DND-41 (cell line): ENCODE results near the gene GPRC5B.

ENCODE experiments used
- ATAC-seq: fragments of 200-7000 bp; cut with Tn5 transposase; 3 replicates; pipeline ENCODE4 v1.9.1; 2021; ENCODE audit warnings: low read depth; ENCODE audit not compliant: insufficient read depth
- DNase-seq: peaks from one replicate; pipeline ENCODE4 v3.0.0-alpha.2; 2020
- H2AFZ ChIP-seq: 2 replicates; pipeline ENCODE4 v1.6.0; 2012; ENCODE audit warnings: low read depth, low read length
- H3K27ac ChIP-seq: 2 replicates; pipeline ENCODE4 v1.5.1; 2012; ENCODE audit warnings: low read length, inconsistent platforms
- H3K27me3 ChIP-seq: fragments of 200-600 bp; sonication (generic); 2 replicates; pipeline ENCODE4 v1.6.0; 2012; ENCODE audit warnings: low read length, mild to moderate bottlenecking, inconsistent platforms; ENCODE audit not compliant: insufficient read depth, poor library complexity
- H3K36me3 ChIP-seq: 2 replicates; pipeline ENCODE4 v1.5.1; 2012; ENCODE audit warnings: low read length, inconsistent platforms; ENCODE audit not compliant: insufficient read depth
- H3K4me1 ChIP-seq: 2 replicates; pipeline ENCODE4 v1.5.1; 2012; ENCODE audit warnings: mild to moderate bottlenecking, low read length; ENCODE audit not compliant: insufficient read depth
- H3K4me2 ChIP-seq: 2 replicates; pipeline ENCODE4 v1.6.0; 2012; ENCODE audit warnings: mild to moderate bottlenecking, moderate library complexity, low read length, inconsistent platforms; ENCODE audit not compliant: insufficient read depth
- H3K4me3 ChIP-seq, 2 experiments: fragments of 200-600 bp in 1 of 2; shearing (Covaris generic) in 1 of 2; 2 replicates each; pipeline ENCODE4 v1.5.1; 2012 to 2016; ENCODE audit warnings: inconsistent platforms in 2 of 2, low read length in 2 of 2, mild to moderate bottlenecking in 2 of 2, low read depth in 1 of 2, moderate library complexity in 1 of 2
- H3K79me2 ChIP-seq: 2 replicates; pipeline ENCODE4 v1.6.0; 2012; ENCODE audit warnings: low read length, inconsistent platforms; ENCODE audit not compliant: insufficient read depth
- H3K9ac ChIP-seq: 2 replicates; pipeline ENCODE4 v1.6.0; 2012; ENCODE audit warnings: low read depth, mild to moderate bottlenecking, inconsistent platforms, low read length, moderate library complexity
- H3K9me3 ChIP-seq: 2 replicates; pipeline ENCODE4 v1.5.1; 2012; ENCODE audit warnings: low read length, moderate library complexity, mild to moderate bottlenecking, inconsistent platforms; ENCODE audit not compliant: insufficient read depth, severe bottlenecking
- H4K20me1 ChIP-seq: 2 replicates; pipeline ENCODE4 v1.6.0; 2012; ENCODE audit warnings: low read length; ENCODE audit not compliant: insufficient read depth
- CTCF ChIP-seq: IDR thresholded peaks from 2 replicates; pipeline ENCODE4 v1.5.1; 2012; ENCODE audit warnings: borderline replicate concordance, low read length, moderate library complexity, mild to moderate bottlenecking; ENCODE audit not compliant: poor library complexity, severe bottlenecking; ENCODE audit errors: extremely low read depth
- EZH2 ChIP-seq: IDR thresholded peaks from 3 replicates; pipeline ENCODE4 v1.6.1; 2012; ENCODE audit warnings: borderline replicate concordance, low read depth, mild to moderate bottlenecking, moderate library complexity, low read length, inconsistent platforms; ENCODE audit not compliant: severe bottlenecking

Gene GPRC5B

GRCh38 chr16:19882186-19882585 lies 2.5 kb downstream of the GPRC5B start:
- Histone ChIP-seq H3K9ac (no peak overlapping the region), H2AFZ (no peak overlapping the region), H3K36me3 (no peaks in the 10 kb centered on the region), H3K79me2 (no peaks in the 10 kb centered on the region), H3K4me2 (no peak overlapping the region), H3K4me3 (no peak overlapping the region), H3K27me3 (no peaks in the 10 kb centered on the region), H3K4me1 (peaks cover 8% of the 10 kb centered on the region), H4K20me1 (no peaks in the 10 kb centered on the region), H3K9me3 (no peaks in the 10 kb centered on the region), H3K27ac (no peak overlapping the region)
- ATAC-seq = no peak
- no peak for DNase-seq
- TF ChIP-seq EZH2 = no peak
- TF ChIP-seq CTCF = no peak

GRCh38 chr16:19881783-19882182 lies 2.9 kb downstream of the GPRC5B start:
- Histone ChIP-seq H3K79me2 (no peaks in the 10 kb centered on the region), H4K20me1 (no peaks in the 10 kb centered on the region), H3K27ac (no peak overlapping the region), H3K4me2 (no peak overlapping the region), H2AFZ (no peak overlapping the region), H3K27me3 (no peaks in the 10 kb centered on the region), H3K36me3 (no peaks in the 10 kb centered on the region), H3K4me1 (peaks cover 8% of the 10 kb centered on the region), H3K4me3 (no peak overlapping the region), H3K9me3 (no peaks in the 10 kb centered on the region), H3K9ac (no peak overlapping the region)
- ATAC-seq (no peak), DNase-seq (no peak)
- TF ChIP-seq CTCF (no peak), EZH2 (no peak)

GRCh38 chr16:19881028-19881427 lies 3.6 kb downstream of the GPRC5B start:
- Histone ChIP-seq H3K27ac (no peak overlapping the region), H2AFZ (no peak overlapping the region), H3K27me3 (no peaks in the 10 kb centered on the region), H3K36me3 (no peaks in the 10 kb centered on the region), H3K4me2 (no peak overlapping the region), H3K9ac (no peak overlapping the region), H3K9me3 (no peaks in the 10 kb centered on the region), H3K4me1 (peaks cover 2% of the 10 kb centered on the region; the same call in 1 of the 2 replicates), H3K4me3 (no peak overlapping the region), H4K20me1 (no peaks in the 10 kb centered on the region), H3K79me2 (no peaks in the 10 kb centered on the region)
- DNase-seq (no peak), ATAC-seq (no peak)
- TF ChIP-seq CTCF (no peak), EZH2 (no peak)

- Histone ChIP-seq H3K79me2 (no peaks in the 10 kb centered on the region), H3K9ac (no peak overlapping the region)
- DNase-seq = peak; percentile 15
Measured at GRCh38 chr16:19879241-19879792, 5.3 kb downstream of the GPRC5B start.

More at GRCh38 chr16:19879241-19879792, 5.3 kb downstream of the GPRC5B start:
- no peak overlapping the region for H2AFZ ChIP-seq
- no peaks in the 10 kb centered on the region for H3K36me3 ChIP-seq
- no peak for TF ChIP-seq CTCF
- TF ChIP-seq EZH2 = no peak
- no peak overlapping the region for H3K4me2 ChIP-seq
- H3K4me3 ChIP-seq = no peak overlapping the region
- H3K9me3 ChIP-seq = no peaks in the 10 kb centered on the region
- no peaks in the 10 kb centered on the region for H3K27me3 ChIP-seq
- H3K4me1 ChIP-seq = no peaks in the 10 kb centered on the region
- no peaks in the 10 kb centered on the region for H4K20me1 ChIP-seq
- no peak for ATAC-seq
- no peak overlapping the region for H3K27ac ChIP-seq
